Kidney tubule cell (primary cell): Measurements from ENCODE around the gene REXO1.
A peak's percentile ranks its signal among the peaks of the same experiment; 100 is the strongest.

Source experiments
- DNase-seq: peaks from one replicate; pipeline ENCODE4 v3.0.0-alpha.2; 2018; ENCODE audit warnings: low spot score

REXO1 gene

DNA sequence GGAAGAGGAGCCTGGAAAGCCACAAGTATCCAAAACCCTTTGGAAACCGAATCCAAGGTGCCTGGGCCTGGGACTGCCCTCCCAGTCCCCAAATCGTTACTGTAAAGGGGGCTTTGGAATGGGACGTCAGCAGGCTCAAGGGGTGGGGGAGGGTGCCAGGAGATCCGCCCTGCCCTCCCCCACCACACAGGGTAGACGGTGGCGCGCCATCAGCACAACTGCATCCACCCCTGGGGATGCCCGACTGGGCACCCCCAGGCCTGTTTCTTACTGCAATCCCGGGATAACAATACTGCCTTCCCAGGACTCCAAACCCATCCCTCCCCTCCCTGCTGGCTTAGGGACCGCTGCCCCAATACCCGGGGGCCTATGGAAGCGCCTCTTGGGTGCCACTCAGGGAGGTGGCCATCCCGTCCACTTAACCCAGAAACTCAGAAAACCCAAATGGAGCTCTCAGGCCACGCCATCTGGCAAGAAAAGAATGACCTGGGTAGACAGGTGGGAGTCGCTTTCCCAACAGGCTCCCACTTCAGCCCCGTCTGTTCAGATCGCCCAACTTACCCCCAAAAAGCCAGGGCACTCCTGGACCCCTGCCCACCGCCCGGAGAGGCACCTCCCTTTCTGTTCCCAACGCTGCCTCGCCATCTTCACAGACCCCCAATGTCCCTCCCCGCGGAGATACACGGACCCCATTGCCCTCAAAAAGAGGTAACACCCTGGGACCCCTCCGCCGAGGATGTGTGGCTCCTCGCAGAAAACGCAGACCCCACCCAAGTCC, 12.7 kb upstream of the REXO1 start:
- no peak for DNase-seq

DNA sequence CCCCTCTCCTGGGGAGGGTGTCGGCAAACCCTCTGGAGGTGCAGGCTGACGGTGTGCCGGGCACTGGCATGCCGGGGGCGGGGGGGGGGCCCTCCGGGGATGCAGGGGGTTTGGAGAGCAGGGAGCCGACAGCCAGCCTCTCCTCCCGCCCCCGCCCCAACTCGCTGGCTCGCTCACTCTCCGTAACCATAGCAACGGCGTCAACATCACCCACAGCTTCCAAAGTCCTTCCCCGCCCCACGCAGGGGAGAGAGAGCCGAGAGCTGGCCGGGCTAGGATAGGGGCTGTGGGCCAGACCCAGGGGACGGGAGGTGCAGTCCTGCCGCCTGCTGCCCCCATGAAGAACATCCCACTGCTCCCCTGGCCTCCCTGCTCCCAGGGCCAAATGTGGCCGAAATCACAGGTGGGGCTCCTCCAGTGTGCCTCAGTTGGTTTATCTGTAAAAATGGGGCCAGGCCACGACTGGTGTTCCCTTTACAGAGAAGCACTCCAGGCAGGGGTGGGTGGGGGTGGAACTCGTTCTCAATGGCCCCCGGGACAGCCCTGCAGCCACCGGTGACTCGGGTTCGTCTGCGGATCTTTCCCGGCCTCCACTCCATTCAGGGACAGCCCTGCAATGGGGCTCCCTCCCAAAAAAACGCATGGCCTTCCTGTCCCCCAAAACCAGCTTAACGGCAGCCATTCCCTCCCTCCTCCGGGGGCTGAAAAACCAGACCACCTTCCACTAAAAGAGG, 11.9 kb upstream of the REXO1 start:
- peak; percentile 77 for DNase-seq

DNA sequence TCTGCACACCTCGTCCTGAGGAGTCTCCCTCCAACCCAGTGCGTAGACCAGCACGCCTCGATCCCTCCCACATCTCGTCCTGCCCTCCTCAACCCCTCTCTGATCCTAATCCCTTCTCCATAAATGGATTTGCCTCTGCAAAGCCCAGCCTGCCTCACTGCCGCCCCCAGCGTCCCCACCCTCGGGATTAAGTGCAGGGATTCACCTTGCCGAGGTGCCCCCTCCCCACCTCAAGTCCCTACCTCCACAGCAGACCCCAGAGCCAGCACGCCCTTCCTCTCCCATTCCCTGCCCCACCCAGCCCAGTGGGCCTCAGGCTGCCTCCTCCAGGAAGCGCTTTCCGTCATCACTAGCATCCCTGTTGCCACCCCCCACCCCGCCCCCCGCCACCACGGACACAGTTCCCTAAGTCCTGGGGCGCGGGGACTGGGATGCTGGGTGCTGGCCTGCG, 11.1 kb upstream of the REXO1 start:
- no peak for DNase-seq

DNA sequence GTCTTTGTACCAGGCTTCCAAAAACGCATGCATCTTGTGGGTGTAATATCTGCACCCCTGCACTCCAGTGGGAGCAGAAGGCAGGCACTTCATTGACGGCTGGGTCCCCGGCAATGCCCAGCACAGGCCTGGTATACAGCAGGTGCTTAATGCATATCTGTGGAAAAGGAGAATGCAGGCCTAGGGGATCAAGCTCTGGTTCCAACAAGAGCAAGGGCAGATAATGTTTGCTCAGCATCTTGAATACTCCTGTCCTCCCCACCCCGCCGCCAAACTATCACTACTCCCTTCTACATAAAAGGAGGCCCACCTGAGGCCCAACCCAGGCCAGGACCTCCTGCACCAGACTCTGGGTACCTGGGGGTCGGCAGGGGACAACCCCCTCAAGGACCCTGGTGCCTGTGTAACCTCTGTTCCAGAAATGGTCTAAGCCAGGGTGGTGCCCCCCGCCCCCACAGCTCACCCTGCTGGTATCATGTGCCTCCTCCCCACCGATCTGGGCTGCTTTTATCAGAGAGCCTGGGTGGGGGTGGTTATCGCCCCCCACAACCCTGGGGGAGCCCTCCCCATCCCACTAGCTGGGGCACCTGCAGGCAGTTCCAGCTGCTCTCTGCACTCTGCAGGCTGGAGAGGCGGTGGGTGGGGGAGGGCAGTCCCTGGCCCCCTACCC, 10.3 kb upstream of the REXO1 start:
- no peak for DNase-seq

DNA sequence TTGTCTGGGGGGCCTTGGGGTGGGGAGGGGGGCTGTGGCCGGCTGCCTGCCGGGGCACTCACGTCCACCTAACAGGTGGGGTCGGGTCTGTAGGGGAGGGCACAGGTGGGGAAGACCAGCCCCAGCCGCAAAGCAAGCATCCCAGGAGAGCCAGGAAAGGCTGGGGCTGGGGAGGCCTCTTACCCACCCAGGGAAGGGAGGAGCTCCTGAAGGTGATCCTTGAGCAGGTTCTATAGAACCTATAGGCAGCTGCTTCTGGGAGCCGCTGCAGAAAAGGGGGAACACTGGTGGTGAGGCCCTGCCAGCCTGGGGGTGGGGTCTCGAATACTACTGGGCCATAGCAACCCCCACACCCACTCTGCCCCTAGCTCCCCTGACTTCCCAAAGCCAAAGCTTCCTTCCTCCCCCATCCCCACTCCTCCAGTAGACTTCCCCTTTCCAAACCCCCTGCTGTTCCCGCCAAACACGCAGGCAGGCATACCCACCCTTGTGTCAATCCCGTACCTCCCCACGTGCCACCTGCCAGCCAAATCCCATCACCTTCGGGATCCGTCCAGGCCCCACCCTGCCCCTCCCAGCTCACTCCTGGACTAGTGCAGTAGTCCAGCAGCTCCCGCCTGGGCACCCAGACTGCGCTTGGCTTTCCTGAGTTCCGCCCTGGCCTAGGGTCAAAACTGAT, 9.5 kb upstream of the REXO1 start:
- DNase-seq: no peak

DNA sequence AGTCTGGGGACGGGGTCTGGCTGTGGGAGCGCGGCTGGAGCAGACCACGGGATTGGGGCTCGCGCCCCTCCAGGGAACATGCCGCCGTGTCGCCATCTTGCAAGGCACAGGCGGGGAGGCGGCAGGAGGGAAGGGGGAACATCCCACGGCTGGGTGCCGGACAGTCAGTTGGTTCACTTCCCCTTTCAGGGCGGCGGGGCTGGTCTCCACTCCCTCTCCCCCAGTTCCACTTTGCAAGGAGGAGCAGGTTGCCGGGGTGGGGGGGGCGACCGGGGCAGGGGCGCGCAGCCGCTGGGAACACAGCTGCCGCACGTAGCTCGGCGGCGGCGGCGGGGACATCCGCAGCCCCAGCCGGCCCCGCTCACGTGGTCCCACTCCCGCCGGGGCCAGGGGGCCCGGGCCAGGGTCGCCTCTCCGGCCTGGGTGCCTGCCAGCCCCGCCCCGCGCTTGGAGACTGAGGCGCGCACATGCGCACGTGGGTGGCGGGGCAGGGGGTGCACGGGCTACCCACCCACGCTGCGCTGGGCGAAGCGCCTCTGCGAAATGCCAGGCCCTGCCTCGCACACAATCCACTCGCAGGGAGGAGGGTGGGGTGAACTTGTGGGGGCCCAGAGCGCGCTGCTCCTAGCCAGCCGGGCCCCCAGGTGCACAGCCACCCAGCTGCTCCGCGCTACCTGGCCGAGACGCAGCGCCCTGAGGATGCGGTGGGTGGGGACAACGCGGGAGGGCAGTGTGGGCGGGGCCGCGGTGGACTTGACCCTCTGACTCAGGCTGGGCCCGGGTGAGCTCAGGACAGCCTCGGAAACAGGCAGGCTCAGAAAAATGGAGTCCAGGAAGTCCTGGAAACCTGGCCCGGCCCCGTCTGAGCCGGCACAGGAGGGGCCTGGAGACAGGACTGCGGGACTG, 8.7 kb upstream of the REXO1 start:
- DNase-seq: peak; percentile 93

DNA sequence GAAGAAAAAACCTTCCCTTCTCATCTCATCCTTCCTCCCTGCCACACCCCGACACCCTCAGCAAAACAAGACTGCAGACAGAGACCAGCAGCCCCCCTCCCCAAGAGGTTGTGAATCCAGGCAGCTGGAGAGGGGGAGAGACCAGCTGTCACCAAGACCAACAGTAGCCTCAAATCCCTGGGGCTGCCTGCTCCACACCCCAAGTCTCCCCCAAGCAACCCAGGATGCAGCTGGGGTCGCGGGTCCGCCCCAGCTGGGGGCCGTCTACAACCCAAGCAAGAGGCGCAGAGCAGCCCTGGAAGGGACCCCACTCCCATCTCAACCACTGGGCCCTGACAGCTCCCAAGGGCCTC, 8.0 kb upstream of the REXO1 start:
- DNase-seq: no peak

DNA sequence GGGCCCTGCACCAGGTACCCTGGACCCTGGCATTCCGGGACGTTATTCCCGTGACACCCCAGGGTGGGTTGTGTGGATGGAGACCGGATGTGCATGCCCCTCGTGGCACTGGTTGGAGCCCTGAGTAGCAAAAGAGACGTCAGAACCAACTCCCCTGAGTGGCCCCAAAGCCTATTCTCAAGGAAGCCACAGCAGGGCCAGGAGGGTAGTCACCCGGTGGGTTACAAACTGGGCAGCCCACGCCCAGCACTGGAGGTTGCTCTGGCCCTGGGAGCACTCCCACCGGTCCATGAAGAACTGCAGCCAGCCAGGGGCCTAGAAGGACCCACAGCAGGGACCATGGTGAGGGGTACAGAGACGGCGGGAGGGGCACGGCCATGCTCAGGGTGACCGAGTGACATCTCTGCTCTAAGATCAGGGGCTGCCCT, 7.6 kb upstream of the REXO1 start:
- no peak for DNase-seq

DNA sequence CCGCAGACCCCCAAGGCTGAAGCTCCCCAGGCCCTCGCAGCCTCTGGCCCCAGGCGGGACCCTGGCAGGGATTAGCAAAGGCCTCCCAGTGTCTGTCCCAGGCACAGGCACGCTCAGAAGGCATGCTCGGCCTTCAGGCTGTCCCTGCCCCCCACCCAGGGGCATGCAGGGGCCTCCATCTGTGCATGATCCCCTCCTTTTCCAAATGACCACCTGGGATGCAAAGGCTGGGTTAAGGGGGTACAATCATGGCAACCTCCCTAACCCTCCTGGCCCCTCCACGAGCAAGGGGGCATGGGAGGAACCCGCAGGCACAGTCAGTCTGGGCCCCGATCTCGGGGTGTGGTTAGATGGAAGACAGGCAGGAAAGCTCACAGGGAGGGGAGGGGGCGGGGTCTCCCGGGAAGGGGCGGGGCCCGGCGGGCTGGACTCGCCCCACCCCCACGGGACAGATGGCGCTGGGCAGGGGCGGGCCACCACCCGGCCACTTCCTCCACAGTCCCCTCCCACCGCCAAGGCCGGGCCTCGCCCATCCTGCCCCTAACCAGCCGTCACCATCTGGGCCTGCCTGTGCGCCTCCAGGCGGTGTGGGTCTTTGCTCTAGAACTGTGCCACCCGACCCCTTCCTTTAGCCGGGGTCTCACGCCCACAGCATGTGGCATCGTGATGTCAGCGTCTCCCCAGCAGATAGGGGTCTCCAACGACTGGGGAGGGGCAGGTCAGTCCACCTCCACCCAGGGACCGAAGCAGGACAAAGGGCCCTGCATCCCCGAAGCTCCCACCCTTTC, 7.0 kb upstream of the REXO1 start:
- peak; percentile 51 for DNase-seq

DNA sequence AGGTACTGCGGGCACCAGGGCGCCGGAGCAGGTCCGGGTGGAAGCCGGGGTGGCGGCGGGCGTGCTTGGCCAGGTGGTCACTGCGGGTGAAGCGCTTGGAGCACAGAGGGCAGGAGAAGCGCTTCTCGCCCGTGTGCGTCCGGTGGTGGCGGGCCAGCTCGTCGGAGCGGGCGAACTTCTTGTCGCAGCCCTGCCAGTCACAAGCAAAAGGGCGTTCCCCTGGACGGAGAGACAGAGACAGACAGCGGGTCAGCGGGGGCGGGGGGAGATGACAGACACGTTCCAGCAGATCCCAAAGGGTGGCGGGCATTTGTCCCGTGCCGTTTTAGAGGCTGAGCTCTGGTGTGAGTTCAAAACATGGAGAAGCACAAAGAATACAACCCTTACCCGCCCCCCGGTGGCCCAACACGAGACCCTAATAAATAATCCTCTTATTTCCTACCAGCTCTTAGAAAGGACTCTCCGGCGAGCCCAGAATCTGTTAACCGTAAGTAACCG, 6.3 kb upstream of the REXO1 start:
- DNase-seq: no peak

DNA sequence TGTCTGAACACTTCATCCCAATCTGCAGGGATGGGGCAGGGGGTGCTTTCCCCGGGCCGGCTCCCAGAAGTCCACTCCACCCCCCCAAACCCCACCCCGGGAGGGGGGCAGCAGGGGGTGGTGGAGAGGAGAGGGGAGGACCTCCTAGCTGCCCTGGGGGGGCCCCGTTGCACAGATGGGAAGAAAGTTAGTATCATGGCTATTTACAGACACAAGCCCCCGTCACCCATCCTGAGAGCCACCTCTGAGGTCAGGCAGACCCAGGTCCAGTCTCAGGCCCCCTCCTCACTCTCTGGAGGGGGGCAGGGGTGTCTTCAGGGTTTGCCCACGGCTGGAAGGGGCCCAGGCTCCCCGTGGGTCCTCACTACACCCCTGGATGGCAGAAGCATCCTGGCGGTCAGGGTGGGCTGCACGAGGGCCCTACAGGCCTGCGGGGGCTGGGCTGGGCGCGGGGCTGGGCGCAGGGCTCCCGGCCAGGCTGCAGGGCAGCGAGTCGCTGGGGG, 5.8 kb upstream of the REXO1 start:
- DNase-seq: no peak

DNA sequence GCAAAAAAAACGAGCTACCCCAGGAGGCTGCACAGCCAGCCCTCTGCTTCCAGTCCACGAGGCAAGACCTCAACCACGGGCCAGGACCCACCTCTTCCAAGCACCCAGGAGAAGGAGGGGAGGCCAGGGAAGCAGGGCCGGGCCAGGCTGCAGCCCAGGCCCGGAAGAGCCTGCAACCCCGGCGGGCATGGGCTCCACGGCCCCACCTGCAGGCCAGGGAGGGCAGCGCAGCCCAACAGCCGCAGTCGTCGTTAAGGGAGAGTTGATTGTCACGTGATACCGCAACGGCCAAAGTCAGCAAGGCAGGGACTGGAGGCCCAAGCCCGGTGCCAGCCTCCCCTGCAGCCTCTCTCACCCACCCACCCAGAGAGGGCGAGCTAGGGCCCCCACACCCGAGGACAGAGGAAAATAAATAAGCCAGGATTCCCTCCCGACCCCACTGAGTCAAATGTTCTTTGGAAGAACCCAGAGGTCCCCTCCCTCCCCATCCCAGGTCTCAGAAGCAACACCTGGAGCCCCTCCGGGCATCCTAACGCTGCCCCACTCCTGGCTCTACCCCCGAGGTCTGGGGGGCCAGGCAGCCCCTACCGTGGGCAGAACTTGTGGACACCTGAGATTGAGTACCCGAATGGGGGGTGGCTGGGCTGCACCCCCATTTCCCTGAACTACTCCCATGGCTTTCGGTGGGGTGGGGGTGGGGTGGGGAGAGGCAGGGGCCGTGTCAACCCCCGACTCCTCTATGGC, 5.2 kb upstream of the REXO1 start:
- DNase-seq: peak; percentile 83

DNA sequence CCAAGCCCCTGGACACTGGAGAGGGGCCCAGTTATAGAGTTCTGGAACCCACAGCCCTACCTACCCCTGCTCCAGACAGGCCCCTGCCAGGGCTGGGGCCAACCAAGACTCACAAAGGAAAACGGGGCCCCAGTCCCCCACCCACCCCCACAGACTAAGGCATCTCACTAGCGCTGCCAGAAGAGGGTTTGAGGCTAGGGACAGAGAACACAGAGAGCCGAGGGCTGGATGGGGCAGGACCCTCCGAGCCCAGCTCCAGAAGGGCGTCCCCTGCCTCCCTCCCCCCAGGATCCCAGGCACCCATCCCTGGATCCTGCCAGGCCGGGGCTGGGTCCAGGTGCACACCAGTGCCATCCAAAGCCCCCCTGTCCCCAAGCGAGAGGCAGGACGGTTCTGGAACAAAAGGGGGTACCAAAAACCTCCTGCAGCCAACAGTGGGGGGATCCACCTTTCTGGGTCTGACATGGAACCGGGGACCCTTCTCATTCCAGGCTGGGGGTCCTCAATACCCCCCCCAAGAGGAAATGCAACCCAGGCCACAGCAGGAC, 4.4 kb upstream of the REXO1 start:
- no peak for DNase-seq

DNA sequence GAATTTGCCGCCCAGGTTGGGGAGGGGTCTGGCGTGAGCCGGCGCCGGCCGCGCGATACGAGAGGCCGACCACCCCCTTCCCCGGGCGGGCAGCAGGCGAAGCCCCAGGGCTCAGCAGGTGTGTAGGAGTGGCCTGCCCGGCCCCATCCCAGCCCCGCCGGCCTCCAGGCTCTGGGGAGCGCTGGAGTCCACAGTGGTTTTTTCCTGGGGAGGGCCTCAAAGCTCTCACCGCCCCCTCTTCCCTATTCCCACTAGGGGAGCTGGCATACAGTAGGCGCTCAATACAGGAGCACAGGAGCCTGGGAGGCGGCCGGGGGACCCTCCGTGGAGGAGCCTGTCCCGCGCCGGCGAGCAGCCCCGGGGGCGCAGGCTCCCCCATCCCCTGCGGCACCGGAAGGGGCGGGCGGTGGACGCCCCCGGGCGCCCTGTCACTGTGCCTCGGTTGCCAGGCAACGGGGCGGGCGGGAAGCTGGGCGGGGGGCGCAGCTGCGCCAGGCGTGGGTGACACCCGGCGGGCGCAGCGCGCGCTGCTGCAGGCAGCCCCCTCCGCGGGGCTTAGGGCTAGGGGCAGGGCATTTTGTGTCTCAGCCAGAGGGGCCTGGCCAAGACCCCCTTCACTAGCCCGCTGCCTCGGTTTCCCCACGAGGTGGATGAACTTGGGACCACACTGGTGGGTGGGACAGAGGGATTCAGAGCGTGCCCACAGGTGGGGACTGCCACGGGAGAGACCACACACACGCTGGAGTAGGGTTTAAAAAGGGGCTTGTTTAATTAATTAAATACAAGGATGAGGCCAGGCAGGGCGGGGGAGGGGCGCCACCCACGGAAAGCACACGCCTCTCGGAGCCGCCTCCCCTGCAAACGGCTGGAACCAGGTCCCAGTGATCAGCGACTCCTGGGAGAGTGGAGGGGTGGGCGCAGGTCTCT, 3.6 kb upstream of the REXO1 start:
- no peak for DNase-seq

DNA sequence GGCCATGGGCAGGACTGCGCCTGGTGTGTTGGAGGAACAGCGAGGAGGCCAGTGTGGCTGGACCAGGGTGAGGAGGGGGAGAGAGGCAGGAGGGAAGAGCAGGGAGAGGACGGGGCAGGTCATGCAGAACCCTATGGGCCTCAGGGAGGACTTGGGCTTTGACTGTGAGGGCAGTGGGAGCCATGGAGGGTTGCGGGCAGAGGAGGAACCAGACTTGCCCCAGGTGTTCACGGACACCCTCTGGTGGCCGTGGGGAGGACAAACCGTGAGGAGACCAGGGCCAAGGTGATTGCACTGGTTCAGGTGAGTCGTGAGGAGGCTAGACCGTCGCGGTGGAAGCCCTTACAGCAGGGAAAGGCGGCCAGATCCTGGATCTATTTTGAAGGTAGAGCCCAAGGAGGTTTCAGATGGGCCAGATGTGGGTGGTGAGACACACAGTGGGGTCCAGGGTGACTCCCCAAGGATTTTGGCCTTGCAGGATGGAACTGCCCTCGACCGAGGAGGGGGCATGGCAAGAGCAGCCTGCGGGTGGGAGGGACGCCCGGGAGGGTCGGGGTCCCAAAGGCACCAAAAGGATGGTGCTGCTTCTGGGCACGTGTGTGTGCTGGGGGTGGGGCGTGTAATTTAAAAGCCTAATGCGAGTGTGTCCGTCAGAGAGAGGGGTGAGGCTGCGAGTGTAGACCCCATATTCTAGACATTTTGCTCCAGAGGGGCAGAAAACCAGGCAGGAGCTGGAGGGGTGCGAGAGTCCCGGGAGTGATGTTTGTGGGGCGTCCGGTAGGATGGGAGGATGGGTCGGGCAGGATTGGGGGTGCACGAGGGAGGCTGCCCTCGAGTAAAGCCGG, 2.7 kb upstream of the REXO1 start:
- DNase-seq: peak; percentile 49

DNA sequence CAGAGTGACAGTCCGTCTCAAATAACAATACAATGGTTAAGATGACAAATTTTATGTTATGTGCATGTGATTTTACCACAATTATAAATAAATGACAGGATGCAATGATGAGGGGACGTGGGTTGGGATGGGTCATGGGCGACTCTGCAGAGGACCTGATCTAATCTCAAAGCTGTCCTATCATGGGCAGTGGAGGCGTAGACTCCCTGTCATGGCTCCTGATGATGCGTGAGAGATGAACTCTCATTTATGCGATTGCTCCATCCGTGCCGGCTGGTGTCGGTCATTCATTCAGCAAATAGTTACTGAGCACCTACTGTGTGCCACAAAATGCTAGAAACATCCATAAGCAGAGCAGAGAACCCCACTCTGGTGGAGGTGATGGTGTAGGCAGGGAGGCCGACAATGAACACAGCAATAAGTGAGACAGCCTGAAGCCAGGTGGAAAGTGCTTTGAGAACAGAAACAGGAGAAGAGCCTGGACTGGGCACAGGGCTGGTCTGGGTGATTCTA, 1.7 kb upstream of the REXO1 start:
- no peak for DNase-seq

DNA sequence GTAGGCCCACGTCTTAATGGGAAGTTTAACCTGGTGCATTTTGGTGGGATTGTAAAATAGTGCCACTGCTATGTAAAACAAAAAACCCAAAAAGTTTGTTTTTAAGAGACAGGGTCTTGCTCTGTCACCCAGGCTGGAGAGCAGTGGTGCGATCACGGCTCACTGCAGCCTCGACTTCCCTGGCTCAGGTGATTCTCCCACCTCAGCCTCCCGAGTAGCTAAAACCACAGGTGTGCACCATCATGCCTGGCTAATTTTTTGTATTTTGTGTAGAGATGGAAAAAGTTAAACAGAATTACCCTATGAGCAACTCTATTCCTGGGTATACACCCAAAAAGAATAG, 820 bp upstream of the REXO1 start:
- no peak for DNase-seq
